Endothelial cell of umbilical vein (primary cell): Measurements from ENCODE around the gene PRDM1. TPM values are rescaled to one million over a fixed set of nuclear protein-coding genes. Genes with fewer than 3 reads are reported as not detected.

Source experiments
- BruUV-seq: library from RNA; stranded (reverse); fragments of 400-500 nt; replicated peaks from 2 replicates; lab custom pipeline; 2021; lab: Mats Ljungman, UMichigan
- CTCF ChIA-PET: fragments of 300-600, 350-600 bp; sonication (Branson Sonifier 250); formaldehyde crosslinking; loops from one replicate; lab custom pipeline; 2021; ENCODE audit warnings: antibody characterized with exemption, inconsistent platforms; lab: Charles Lee
- POLR2A ChIA-PET: fragments of 300-600, 350-600 bp; sonication (Branson Sonifier 250); formaldehyde crosslinking; loops from one replicate; lab custom pipeline; 2021; ENCODE audit warnings: antibody characterized with exemption, inconsistent platforms; lab: Charles Lee
- DNase-seq: peaks from one replicate; pipeline ENCODE4 v3.0.0-alpha.2; 2011; ENCODE audit warnings: low read depth, low spot score
- FAIRE-seq: peaks from 2 replicates; lab custom pipeline; 2011; peaks lifted over from hg19 to GRCh38; lab: Jason Lieb, UNC
- H2AFZ ChIP-seq: 2 replicates; pipeline ENCODE4 v1.6.0; 2012; ENCODE audit warnings: low read depth, low read length, control low read depth, inconsistent platforms
- H3K27ac ChIP-seq: 2 replicates; pipeline ENCODE4 v1.5.1; 2011; ENCODE audit warnings: low read depth, mild to moderate bottlenecking, control low read depth, low read length, moderate library complexity; ENCODE audit not compliant: insufficient read depth
- H3K27me3 ChIP-seq, 2 experiments: 2 replicates each; pipeline versions ENCODE4 v1.6.0 to v1.6.1; 2011; ENCODE audit warnings: low read length in 2 of 2, mixed read lengths in 1 of 2; ENCODE audit not compliant: control insufficient read depth in 2 of 2, insufficient read depth in 2 of 2
- H3K36me3 ChIP-seq, 2 experiments: 2 replicates in 1 of 2; 3 replicates in 1 of 2; pipeline ENCODE4 v1.5.1; 2011; ENCODE audit warnings: low read length in 2 of 2, mild to moderate bottlenecking in 1 of 2, moderate library complexity in 1 of 2; ENCODE audit not compliant: control insufficient read depth in 2 of 2, insufficient read depth in 2 of 2; ENCODE audit errors: extremely low read depth in 1 of 2
- H3K4me1 ChIP-seq: 3 replicates; pipeline ENCODE4 v1.5.1; 2011; ENCODE audit warnings: mild to moderate bottlenecking, low read length; ENCODE audit not compliant: control insufficient read depth, insufficient read depth; ENCODE audit errors: extremely low read depth
- H3K4me2 ChIP-seq: 2 replicates; pipeline ENCODE4 v1.6.1; 2011; ENCODE audit warnings: low read length, control low read depth, mixed read lengths; ENCODE audit not compliant: insufficient read depth
- H3K4me3 ChIP-seq, 3 experiments: fragments of 200-600 bp in 1 of 3; sonication (generic), shearing (Covaris generic) in 1 of 3; replicated peaks in 1 of 3; 2 replicates each; pipeline ENCODE4 v1.5.1; 2011 to 2016; ENCODE audit warnings: control low read depth in 3 of 3, low read length in 3 of 3, mild to moderate bottlenecking in 2 of 3, inconsistent platforms in 1 of 3, low read depth in 1 of 3, moderate library complexity in 1 of 3; ENCODE audit not compliant: insufficient read depth in 1 of 3
- H3K79me2 ChIP-seq: 2 replicates; pipeline ENCODE4 v1.6.0; 2012; ENCODE audit warnings: low read length, inconsistent platforms; ENCODE audit not compliant: control insufficient read depth, insufficient read depth
- H3K9ac ChIP-seq: replicated peaks from 2 replicates; pipeline ENCODE3; 2011; ENCODE audit warnings: low read length, control low read depth; ENCODE audit not compliant: insufficient read depth; ENCODE audit errors: extremely low read depth
- H3K9me1 ChIP-seq: replicated peaks from 3 replicates; pipeline ENCODE4 v1.6.0; 2011; ENCODE audit warnings: mild to moderate bottlenecking, low read length; ENCODE audit not compliant: control insufficient read depth, insufficient read depth; ENCODE audit errors: extremely low read depth
- H3K9me3 ChIP-seq: replicated peaks from 2 replicates; pipeline ENCODE4 v1.5.1; 2012; ENCODE audit warnings: low read length, inconsistent platforms; ENCODE audit not compliant: control insufficient read depth, insufficient read depth
- H4K20me1 ChIP-seq: replicated peaks from 2 replicates; pipeline ENCODE3; 2011; ENCODE audit warnings: mild to moderate bottlenecking, low read length; ENCODE audit not compliant: control insufficient read depth, insufficient read depth; ENCODE audit errors: extremely low read depth
- EZH2 ChIP-seq: IDR thresholded peaks from 2 replicates; pipeline ENCODE4 v1.6.1; 2012; ENCODE audit warnings: borderline replicate concordance, low read depth, mild to moderate bottlenecking, moderate library complexity, low read length, inconsistent platforms; ENCODE audit not compliant: severe bottlenecking
- FOS ChIP-seq: IDR thresholded peaks from 2 replicates; pipeline ENCODE4 v1.6.1; 2011; ENCODE audit warnings: mild to moderate bottlenecking, low read length, moderate library complexity, borderline replicate concordance; ENCODE audit not compliant: insufficient read depth
- GATA2 ChIP-seq: IDR thresholded peaks from 2 replicates; pipeline ENCODE4 v1.7.0; 2011; ENCODE audit warnings: low read depth, mild to moderate bottlenecking, moderate library complexity, mixed read lengths, low read length; ENCODE audit not compliant: insufficient read length, insufficient read depth
- JUN ChIP-seq: IDR thresholded peaks from 2 replicates; pipeline ENCODE4 v1.6.1; 2011; ENCODE audit warnings: borderline replicate concordance, low read depth; ENCODE audit not compliant: insufficient read length, insufficient read depth
- MYC ChIP-seq: IDR thresholded peaks from one replicate; pipeline ENCODE4 v1.6.1; 2011; ENCODE audit warnings: mild to moderate bottlenecking, low read depth, low read length
- POLR2A ChIP-seq: IDR thresholded peaks from 2 replicates; pipeline ENCODE4 v1.6.1; 2012; ENCODE audit warnings: low read depth, mild to moderate bottlenecking, control low read depth, low read length
- POLR2AphosphoS5 ChIP-seq: IDR thresholded peaks from 2 replicates; pipeline ENCODE4 v1.6.1; 2012; ENCODE audit warnings: low read depth, mild to moderate bottlenecking, control low read depth, low read length, moderate library complexity; ENCODE audit not compliant: insufficient read depth
- dilution Hi-C: fragments of 300-500 bp; cut with MboI; formaldehyde crosslinking; loops from one replicate; pipeline ENCODE4 v1.15.0; 2019; ENCODE audit warnings: low sequenced_read_pairs; ENCODE audit not compliant: extremely low pct_ligation_motif_present
- intact Hi-C: fragments of 100-400 bp; cut with micrococcal nuclease; formaldehyde crosslinking; loops from one replicate; pipeline ENCODE4 v1.10.0; 2022
- polyA plus RNA-seq, 4 experiments: library from polyadenylated mRNA; depleted of rRNA in 3 of 4; stranded (reverse) in 3 of 4; unstranded in 1 of 4; fragments of >200 nt; gene quantifications; 2 replicates each; pipeline versions ENCODE4 v1.2.1 to v1.2.3, GENCODE V29; 2011 to 2012; ENCODE audit warnings: missing spikeins in 1 of 4
- total RNA-seq: library from RNA; stranded (reverse); gene quantifications from 2 replicates; pipeline ENCODE4 v1.2.3, GENCODE V29; 2021
- TF ChIP-seq, protein P1 (sequence below): IDR thresholded peaks from 2 replicates; pipeline ENCODE4 v1.6.1; 2011; ENCODE audit not compliant: insufficient read depth, insufficient read length
- TF ChIP-seq, protein P2 (sequence below), 2 donors: IDR thresholded peaks; 1 replicate in 1 of 2; 2 replicates in 1 of 2; pipeline ENCODE4 v1.5.1; 2011; ENCODE audit warnings: low read length in 2 of 2, mild to moderate bottlenecking in 2 of 2, moderate library complexity in 2 of 2, control low read depth in 1 of 2, inconsistent platforms in 1 of 2, low read depth in 1 of 2; ENCODE audit not compliant: insufficient read depth in 1 of 2; ENCODE audit errors: extremely low read depth in 1 of 2

Gene PRDM1
- total and polyA plus RNA-seq, 2 donors (not counting 3 experiments of a cell fraction or from before 2014, with no cell fraction given) = 0.36 to 2.7 TPM

DNA sequence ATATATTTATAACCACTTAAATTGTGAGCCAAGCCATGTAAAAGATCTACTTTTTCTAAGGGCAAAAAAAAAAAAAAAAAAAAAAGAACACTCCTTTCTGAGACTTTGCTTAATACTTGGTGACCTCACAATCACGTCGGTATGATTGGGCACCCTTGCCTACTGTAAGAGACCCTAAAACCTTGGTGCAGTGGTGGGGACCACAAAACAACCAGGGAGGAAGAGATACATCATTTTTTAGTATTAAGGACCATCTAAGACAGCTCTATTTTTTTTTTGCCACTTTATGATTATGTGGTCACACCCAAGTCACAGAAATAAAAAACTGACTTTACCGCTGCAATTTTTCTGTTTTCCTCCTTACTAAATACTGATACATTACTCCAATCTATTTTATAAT lies 22.9 kb downstream of the PRDM1 start:
- no peak for FAIRE-seq
- Histone ChIP-seq H3K36me3 (no peaks in the 10 kb centered on the region), H3K9me1 (no peaks in the 10 kb centered on the region), H3K4me3 (no peak overlapping the region), H3K79me2 (no peaks in the 10 kb centered on the region), H3K4me2 (no peak overlapping the region), H2AFZ (no peak overlapping the region), H3K9me3 (no peaks in the 10 kb centered on the region), H3K27me3 (peaks cover 0 to 4% of the 10 kb centered on the region in 2 experiments), H3K4me1 (peaks cover 6% of the 10 kb centered on the region), H4K20me1 (no peaks in the 10 kb centered on the region), H3K9ac (no peak overlapping the region), H3K27ac (no peak overlapping the region)
- POLR2A ChIA-PET = no interaction called here
- DNase-seq = no peak
- CTCF ChIA-PET = no interaction called here
- no TSS peak for BruUV-seq
- intact Hi-C loops = no loop called here
- no peak for TF ChIP-seq FOS
- TF ChIP-seq, protein P1, sequence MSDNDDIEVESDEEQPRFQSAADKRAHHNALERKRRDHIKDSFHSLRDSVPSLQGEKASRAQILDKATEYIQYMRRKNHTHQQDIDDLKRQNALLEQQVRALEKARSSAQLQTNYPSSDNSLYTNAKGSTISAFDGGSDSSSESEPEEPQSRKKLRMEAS = no peak
- TF ChIP-seq MYC = no peak
- dilution Hi-C loops = no loop called here

DNA sequence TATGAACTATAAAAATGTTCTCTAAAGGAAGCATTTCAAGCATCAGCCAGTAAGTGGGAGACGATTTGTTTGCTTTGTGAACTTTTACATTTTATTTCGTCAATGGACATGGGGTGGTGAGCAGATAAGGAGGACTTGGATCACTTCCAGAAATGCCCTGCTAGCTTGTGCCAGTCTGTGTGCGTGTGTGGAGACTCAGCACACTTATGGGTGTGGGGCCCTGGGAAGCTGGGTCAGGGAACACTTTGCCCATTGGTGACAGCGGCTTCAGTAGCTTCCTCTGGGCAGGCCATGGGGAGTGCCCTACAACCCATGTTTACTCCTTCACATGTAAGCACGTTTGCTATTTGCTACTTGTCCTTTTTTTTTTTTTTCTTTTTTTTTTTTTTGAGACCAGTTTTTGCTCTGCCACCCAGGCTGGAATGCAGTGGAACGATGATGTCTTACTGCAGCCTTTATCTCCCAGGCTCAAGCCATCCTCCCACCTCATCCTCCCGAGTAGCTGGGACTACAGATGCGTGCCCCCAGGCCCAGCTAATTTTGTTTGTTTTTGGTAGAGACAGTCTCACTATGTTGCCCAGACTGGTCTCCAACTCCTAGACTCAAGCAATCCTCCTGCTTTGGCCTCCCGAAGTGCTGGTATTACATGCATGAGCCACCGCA lies 24.2 kb downstream of the PRDM1 start:
- TF ChIP-seq GATA2 (no peak), EZH2 (no peak), FOS (no peak), MYC (no peak), POLR2A (no peak), JUN (no peak), POLR2AphosphoS5 (no peak)
- TF ChIP-seq, protein P2, sequence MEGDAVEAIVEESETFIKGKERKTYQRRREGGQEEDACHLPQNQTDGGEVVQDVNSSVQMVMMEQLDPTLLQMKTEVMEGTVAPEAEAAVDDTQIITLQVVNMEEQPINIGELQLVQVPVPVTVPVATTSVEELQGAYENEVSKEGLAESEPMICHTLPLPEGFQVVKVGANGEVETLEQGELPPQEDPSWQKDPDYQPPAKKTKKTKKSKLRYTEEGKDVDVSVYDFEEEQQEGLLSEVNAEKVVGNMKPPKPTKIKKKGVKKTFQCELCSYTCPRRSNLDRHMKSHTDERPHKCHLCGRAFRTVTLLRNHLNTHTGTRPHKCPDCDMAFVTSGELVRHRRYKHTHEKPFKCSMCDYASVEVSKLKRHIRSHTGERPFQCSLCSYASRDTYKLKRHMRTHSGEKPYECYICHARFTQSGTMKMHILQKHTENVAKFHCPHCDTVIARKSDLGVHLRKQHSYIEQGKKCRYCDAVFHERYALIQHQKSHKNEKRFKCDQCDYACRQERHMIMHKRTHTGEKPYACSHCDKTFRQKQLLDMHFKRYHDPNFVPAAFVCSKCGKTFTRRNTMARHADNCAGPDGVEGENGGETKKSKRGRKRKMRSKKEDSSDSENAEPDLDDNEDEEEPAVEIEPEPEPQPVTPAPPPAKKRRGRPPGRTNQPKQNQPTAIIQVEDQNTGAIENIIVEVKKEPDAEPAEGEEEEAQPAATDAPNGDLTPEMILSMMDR (IDR thresholded peaks at IDR 0.05; ENCODE audit: extremely low read depth in 1 of 2, insufficient read depth in 1 of 2, low read depth in 1 of 2, low read length in 2 of 2) = no peak
- TF ChIP-seq, protein P1 = no peak
- Histone ChIP-seq H3K27ac (no peak overlapping the region), H3K4me1 (peaks cover 6% of the 10 kb centered on the region), H3K9me1 (no peaks in the 10 kb centered on the region), H3K79me2 (no peaks in the 10 kb centered on the region), H3K4me2 (no peak overlapping the region), H3K4me3 (no peak overlapping the region), H4K20me1 (no peaks in the 10 kb centered on the region), H3K36me3 (no peaks in the 10 kb centered on the region), H3K27me3 (peaks cover 0 to 4% of the 10 kb centered on the region in 2 experiments), H3K9ac (no peak overlapping the region), H3K9me3 (no peaks in the 10 kb centered on the region), H2AFZ (no peak overlapping the region)
- DNase-seq (no peak), FAIRE-seq (no peak)
- intact Hi-C loops = no loop called here
- BruUV-seq = no TSS peak
- CTCF ChIA-PET = no interaction called here
- dilution Hi-C loops = no loop called here
- POLR2A ChIA-PET = no interaction called here
